Fibroblast of skin of abdomen (primary cell): ENCODE measurements around the gene DDX42. TPM values are rescaled to one million over a fixed set of nuclear protein-coding genes. Genes with fewer than 3 reads are reported as not detected.

ENCODE experiments used
- DNase-seq: peaks from one replicate; pipeline ENCODE4 v3.0.0-alpha.2; 2013
- polyA plus RNA-seq, 2 experiments: library from polyadenylated mRNA; unstranded; fragments of 120-200 nt; gene quantifications; one replicate each; pipeline ENCODE4 v1.2.1, GENCODE V29; 2013; ENCODE audit not compliant: insufficient read length in 2 of 2

DDX42 gene
- polyA plus RNA-seq (2013, experiment 1 of 2; ENCODE audit: insufficient read length) = 97.0 TPM
- 95.1 TPM for polyA plus RNA-seq (2013, experiment 2 of 2; ENCODE audit: insufficient read length)

GRCh38 chr17:63774141-63774968 is at the start of gene DDX42:
Gene DDX42, plus strand, starts transcription at chr17:63774170. Its CDS starts 12,880 bp downstream, at chr17:63787050.
- peak; percentile 55 for DNase-seq

- no peak for DNase-seq
Measured at GRCh38 chr17:63735691-63736090, 38.3 kb upstream of the DDX42 start.

DNA sequence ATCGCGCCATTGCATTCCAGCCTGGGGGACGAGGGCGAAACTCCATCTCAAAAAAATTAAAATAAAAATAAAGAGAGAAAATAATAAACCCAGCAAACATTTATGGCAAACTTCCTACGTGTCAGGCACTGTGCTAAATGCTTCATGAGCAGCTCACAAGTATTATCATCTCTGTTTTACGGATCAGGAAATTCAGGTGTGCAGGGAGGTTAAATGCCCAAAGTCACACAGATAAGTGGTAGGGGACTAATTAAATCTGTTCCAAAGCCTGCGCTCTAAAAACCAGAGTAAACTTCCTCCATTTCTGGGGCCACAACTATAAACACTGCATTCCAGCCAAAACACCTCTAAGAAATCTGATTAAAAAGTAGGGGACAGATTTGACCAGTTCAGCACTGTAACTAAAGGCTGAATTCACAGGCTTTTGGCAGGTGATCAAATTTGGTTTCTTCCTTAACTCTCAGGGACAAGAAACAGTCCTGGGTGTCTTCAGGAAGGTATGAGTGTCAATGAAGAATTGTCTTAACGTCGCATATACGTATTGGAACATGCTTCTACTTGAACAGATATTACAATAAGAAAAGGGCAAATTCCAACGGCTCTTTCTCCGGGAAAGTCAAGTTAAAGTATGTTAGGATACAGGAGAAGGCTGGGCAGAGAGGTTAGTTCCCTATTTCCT is 33.4 kb upstream of the DDX42 start:
- DNase-seq = no peak

DNA sequence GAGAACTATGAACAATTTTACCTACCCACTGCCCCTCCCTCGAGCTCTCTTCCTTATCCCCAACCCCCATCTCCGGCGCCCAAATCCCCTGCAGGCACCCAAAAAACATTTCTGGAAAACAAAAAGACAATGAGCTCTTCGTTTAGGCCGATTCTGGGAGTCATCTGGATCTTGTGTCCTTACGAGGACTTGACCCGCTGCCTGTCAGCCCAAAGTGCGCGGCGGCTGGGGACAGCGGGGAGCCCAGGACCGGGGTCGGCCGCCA is 32.9 kb upstream of the DDX42 start:
- no peak for DNase-seq

DNA sequence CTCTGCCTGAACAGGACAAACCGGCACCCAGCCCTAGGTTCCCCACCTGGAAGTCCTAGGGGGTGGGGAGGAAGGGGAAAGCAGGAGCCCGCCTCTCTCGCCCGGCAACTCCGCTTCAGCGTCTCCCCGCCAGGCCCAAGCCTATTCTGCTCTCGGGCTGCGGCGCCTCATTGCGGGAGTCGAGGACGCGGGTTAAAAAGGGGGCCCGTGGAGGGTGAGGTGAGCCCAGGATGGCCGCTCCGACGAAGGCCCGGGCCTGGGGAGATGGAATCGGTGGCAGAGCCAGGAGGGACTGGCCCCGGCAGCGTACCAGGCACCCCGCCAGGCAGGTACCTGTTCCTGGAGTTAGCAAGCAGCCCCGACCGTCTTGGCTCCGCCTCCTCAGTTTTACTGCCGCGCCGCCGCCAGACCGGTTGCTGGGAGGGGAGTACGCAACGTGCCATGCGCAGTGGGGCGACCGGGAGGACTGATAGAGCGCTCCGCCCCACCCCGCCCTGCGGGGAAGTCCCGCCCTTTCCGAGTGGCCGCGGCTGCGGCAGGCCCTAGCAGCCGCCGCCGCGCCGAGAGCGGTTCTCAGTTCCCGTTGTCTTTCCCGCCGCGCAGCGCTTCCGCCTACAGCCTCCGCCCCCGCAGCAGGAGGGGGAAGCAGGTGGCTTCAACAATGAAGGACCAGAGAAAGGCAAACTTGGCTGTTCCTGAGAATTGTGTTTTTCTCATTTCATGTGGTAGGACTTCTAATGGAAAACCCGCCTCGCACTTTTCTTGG is 32.4 kb upstream of the DDX42 start, which contains the start of gene STRADA:
TSS of gene STRADA (minus strand) at position 392 of the 766 bp plus-strand sequence. CDS start 13,430 bp downstream, outside the sequence.
- DNase-seq = peak; percentile 96

- no peak for DNase-seq
Measured at GRCh38 chr17:63751806-63752205, 22.2 kb upstream of the DDX42 start.

DNA sequence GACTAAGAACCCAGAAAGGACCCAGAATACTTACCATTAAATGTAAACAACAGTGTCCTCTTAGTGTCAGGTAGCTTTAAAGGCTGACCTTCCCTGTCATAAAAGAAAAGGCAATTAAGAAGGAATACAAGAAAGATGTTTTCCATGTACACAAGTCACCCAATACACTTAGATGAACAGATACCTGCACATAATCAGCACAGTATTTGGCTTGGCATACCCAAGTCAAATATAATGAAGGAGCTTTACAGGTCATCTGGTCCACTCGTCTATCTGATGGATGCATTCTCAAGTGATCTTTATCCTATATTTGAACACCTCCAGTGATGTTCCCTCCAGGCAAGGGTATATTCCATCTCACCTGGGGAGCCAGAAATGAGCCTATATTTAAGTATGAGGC is 21.3 kb upstream of the DDX42 start:
- DNase-seq = no peak

GRCh38 chr17:63753215-63753614 is 20.8 kb upstream of the DDX42 start:
- DNase-seq = no peak

DNA sequence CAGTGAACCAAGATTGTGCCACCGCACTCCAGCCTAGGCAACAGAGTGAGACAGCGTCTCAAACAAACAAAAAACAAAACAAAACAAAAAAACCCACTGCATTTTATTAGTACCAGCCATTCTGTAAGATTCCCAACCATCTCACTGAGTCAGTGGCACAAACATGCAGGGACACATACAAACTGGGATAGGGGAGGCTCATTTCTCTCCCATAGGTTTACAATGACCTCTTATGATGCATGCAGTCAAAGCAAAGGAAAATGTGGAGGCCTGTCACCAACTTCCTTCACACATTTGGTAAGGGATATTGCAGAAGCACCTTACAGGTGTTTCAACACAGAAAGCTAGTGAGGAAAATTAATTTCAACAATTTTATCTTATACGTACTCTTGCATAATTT is 19.9 kb upstream of the DDX42 start:
- DNase-seq = no peak

DNA sequence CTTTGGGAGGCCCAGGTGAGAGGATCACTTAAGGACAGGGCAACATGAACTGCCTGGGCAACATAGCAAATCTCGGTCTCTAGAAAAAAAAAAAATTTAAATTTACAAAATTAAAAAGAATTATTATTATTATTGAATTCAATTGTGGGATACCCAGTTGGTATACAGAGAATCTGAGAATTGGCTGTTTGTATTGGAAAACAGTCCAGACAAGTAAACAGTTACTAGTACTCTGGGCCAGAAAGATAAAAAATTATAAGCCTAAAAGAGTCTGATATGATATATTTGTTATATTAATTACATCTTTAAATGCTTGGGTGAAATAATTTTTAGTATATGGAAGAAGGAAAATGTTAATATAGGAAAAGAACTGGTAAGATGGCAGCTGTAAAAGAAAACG is 15.5 kb upstream of the DDX42 start:
- DNase-seq = no peak

DNA sequence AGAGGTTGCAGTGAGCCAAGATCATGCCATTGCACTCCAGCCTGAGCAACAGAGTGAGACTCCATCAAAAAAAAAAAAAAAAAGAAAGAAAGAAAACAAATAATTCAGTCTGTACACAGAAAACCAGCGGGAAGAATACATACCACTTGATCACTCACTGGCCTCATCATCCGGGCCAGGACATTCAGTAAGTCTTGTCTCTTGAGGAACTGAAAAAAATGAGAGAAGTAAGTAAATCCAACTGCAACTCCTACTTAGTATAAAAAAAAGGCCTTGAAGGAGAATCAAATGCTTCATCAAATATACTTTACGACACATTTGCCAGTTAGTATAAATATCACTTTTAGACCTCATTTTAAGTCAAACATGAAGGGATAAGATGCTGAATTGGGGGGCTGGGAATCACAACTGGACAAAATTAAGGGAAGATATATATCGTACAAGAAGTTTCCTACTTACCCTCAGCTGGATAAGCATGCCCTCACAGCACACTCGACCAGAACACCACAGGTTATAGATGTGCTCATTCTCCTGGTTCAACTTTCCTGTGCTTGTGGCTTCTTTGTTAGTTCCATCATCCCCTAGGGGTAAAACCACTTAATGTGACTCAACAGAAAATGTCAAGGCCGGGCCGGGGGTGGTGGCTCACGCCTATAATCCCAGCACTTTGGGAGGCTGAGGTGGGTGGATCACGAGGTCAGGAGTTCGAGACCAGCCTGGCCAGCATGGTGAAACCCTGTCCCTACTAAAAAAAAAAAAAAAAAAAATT is 13.0 kb upstream of the DDX42 start:
- no peak for DNase-seq

DNA sequence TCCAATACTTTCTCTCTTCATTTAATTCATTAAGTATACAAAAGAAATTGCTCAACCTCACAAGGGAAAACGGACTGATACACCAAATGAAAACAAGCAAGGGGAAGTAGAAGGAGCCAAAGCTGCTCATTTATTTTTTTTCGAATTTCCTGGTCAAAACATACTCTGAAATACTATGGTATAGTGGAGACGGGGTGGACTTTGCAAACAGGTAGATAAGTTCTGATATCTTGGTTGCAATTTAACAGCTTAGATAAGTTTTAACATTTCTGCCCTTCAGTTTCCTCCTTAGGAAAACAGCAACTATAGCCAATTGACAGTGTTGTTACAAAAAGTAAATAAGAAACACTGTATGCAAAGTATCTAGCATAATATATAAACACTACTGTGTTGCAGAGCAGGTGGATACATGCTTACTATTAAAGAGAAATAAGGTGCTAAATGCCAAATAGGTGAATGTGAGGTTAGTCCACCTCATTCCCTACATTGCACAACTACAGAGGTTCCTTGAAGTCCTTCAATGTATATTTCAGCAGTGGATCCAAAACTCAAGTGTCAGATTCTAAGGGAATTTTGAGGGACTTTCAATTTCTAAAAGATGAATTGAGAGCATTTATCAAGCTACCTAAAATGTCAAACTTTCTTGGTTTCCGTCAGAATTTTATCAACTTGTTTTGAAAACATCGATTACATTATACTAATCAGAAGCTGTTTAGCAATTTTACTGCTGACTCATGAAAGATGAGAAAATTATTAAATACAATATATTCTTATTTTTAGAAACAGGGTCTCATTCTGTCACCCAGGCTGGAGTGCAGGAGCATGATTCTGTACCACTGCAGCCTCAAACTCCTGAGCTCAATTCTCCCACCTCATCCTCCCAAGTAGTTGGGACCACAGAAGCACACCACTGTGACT is 11.6 kb upstream of the DDX42 start:
- DNase-seq = no peak

- no peak for DNase-seq
Measured at GRCh38 chr17:63764716-63765115, 9.3 kb upstream of the DDX42 start.

GRCh38 chr17:63766754-63767153 is 7.2 kb upstream of the DDX42 start:
- DNase-seq = no peak

- DNase-seq = no peak
Measured at GRCh38 chr17:63768433-63768832, 5.5 kb upstream of the DDX42 start.

GRCh38 chr17:63772801-63773271 is 1.1 kb upstream of the DDX42 start:
- peak; percentile 4 for DNase-seq

- DNase-seq = peak; percentile 100
Measured at GRCh38 chr17:63773272-63774140, 464 bp upstream of the DDX42 start, which contains the start of gene CCDC47. Gene CCDC47, minus strand, starts transcription at chr17:63773597. Its CDS starts 7,422 bp downstream, at chr17:63766175.

DNA sequence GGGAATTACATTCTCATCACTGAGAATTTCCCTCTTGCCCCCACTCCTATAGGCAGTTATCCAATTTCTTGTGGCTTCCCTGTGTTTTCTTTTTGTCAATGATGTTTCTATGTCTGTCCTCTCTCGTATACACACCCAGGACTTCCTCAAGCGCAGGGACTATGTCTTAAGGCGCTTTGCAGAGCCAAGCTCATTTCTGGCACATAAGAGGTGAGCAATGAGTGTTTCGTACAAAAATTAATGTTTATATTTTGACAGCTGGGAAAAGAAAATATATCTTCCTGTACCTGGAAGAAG is 947 bp downstream of the DDX42 start:
- no peak for DNase-seq

DNA sequence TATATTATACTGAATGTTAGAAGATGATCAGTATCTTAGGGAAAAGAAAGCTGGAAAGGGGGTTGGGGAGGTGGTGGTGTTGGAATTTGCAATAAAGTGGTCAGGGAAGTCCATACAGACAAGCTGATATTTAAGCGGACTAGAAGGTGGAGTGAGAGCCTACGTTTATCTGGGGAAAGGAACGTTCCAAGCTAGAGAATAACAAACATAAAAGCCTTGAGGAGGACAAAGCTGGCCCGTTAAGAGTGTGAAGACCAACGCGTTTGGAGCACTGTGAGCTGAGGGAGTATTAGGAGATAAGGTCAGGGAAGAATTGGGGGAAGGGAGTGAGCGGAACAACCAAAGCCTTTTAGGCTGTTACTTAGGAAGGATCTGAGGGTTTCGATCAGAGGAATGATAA is 1.4 kb downstream of the DDX42 start:
- DNase-seq = no peak

DNA sequence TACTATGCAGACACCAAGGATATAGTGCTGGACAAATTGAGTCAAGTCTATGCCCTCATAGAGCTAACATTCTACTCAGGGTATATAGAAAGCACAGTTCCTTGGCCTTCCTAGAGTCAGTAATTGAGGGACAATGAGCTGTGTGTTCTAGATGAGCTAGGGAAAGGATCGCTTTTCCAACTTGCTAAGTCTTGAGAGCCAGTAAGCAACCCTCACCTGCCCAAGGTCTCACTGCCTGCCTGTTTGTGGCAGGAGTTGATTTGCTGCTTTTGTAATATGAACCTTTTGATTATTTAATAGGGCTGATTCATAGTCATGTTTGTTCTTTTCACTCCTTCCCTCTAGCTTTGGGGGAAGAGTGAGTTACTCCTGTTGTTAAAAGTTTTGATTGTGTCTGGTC is 6.5 kb downstream of the DDX42 start:
- DNase-seq = no peak
